GM18867 (cell line): ENCODE data around the gene RNF227.
A peak's percentile ranks its signal among the peaks of the same experiment; 100 is the strongest.

Experiments used
- ATAC-seq: cut with Tn5 transposase; IDR thresholded peaks from one replicate; pipeline ENCODE4 v1.9.1; 2021; ENCODE audit warnings: mild to moderate bottlenecking, moderate library complexity; ENCODE audit not compliant: unreplicated experiment

Gene RNF227

GRCh38 chr17:7889166-7889955 is 26.7 kb downstream of the RNF227 start:
- no peak for ATAC-seq

GRCh38 chr17:7888184-7888920 is 27.7 kb downstream of the RNF227 start, which contains the start of gene CHD3:
CHD3 (plus strand) TSS chr17:7888789; CDS start chr17:7889001, 212 bp downstream.
- ATAC-seq = no peak

GRCh38 chr17:7887482-7888183 is 28.5 kb downstream of the RNF227 start:
- ATAC-seq = peak; percentile 41

- ATAC-seq = no peak
Measured at GRCh38 chr17:7887038-7887481, 29.0 kb downstream of the RNF227 start.

GRCh38 chr17:7886227-7887037 is 29.7 kb downstream of the RNF227 start:
- ATAC-seq = no peak

GRCh38 chr17:7885367-7886226 is 30.5 kb downstream of the RNF227 start:
- no peak for ATAC-seq

- ATAC-seq = no peak
Measured at GRCh38 chr17:7884581-7885366, 31.3 kb downstream of the RNF227 start.

GRCh38 chr17:7883781-7884386 is 32.2 kb downstream of the RNF227 start:
- ATAC-seq = no peak

GRCh38 chr17:7882629-7883028 is 33.5 kb downstream of the RNF227 start:
- ATAC-seq = no peak

- ATAC-seq = no peak
Measured at GRCh38 chr17:7882068-7882467, 34.0 kb downstream of the RNF227 start.

GRCh38 chr17:7881276-7882054 is 34.6 kb downstream of the RNF227 start:
- ATAC-seq = no peak

GRCh38 chr17:7880076-7880868 is 35.8 kb downstream of the RNF227 start:
- no peak for ATAC-seq

- ATAC-seq = no peak
Measured at GRCh38 chr17:7878234-7878633, 37.9 kb downstream of the RNF227 start.

GRCh38 chr17:7875804-7876370 is 40.2 kb downstream of the RNF227 start:
- ATAC-seq = no peak

GRCh38 chr17:7873051-7873450 is 43.0 kb downstream of the RNF227 start:
- ATAC-seq = no peak

GRCh38 chr17:7867881-7868329 is 48.2 kb downstream of the RNF227 start:
- ATAC-seq = no peak
